MCF 10A (cell line): ENCODE data around the gene COL26A1. TPM values are rescaled to one million over a fixed set of nuclear protein-coding genes. Genes with fewer than 3 reads are reported as not detected.

Experiments used
- BruUV-seq: library from RNA; stranded (reverse); fragments of 400-500 nt; replicated peaks from 2 replicates; lab custom pipeline; 2021; lab: Mats Ljungman, UMichigan
- CTCF ChIA-PET: fragments of 300-600 bp; sonication (Branson Sonifier 250); formaldehyde crosslinking; extraction: SDS; loops from one replicate; lab custom pipeline; 2021; ENCODE audit warnings: antibody characterized with exemption, inconsistent platforms; lab: Yijun Ruan, JAX
- POLR2A ChIA-PET: fragments of 300-600, 350-650 bp; sonication (Branson Sonifier 250); formaldehyde crosslinking; extraction: SDS; loops from one replicate; lab custom pipeline; 2020; ENCODE audit warnings: antibody characterized with exemption, inconsistent platforms; lab: Yijun Ruan, JAX
- DNase-seq: peaks from one replicate; pipeline ENCODE4 v3.0.0-alpha.2; 2018; ENCODE audit not compliant: unreplicated experiment
- H3K27ac Mint-ChIP-seq: one replicate; pipeline ENCODE4 v1.8.0; 2022; ENCODE audit warnings: mild to moderate bottlenecking, low read depth, mixed read lengths; ENCODE audit not compliant: unreplicated experiment
- H3K27me3 Mint-ChIP-seq: one replicate; pipeline ENCODE4 v1.8.0; 2022; ENCODE audit warnings: mixed read lengths; ENCODE audit not compliant: insufficient read depth, unreplicated experiment
- H3K36me3 Mint-ChIP-seq: one replicate; pipeline ENCODE4 v1.8.0; 2022; ENCODE audit warnings: mild to moderate bottlenecking, moderate library complexity, mixed read lengths; ENCODE audit not compliant: insufficient read depth, unreplicated experiment
- H3K4me1 Mint-ChIP-seq: one replicate; pipeline ENCODE4 v1.8.0; 2022; ENCODE audit warnings: mixed read lengths; ENCODE audit not compliant: insufficient read depth, unreplicated experiment
- H3K4me3 Mint-ChIP-seq: one replicate; pipeline ENCODE4 v1.8.0; 2022; ENCODE audit warnings: mild to moderate bottlenecking, moderate library complexity, mixed read lengths; ENCODE audit not compliant: unreplicated experiment
- H3K9me3 Mint-ChIP-seq: one replicate; pipeline ENCODE4 v1.8.0; 2022; ENCODE audit warnings: mixed read lengths; ENCODE audit not compliant: unreplicated experiment
- CTCF ChIP-seq: fragments of 200-600 bp; IDR thresholded peaks from one replicate; pipeline ENCODE4 v1.8.0; 2022; ENCODE audit warnings: antibody characterized with exemption, mild to moderate bottlenecking; ENCODE audit not compliant: unreplicated experiment
- intact Hi-C: fragments of 100-400 bp; cut with micrococcal nuclease; formaldehyde crosslinking; loops from 2 replicates; pipeline ENCODE4 v1.14.1; 2022
- total RNA-seq: library from RNA; stranded (reverse); gene quantifications from 2 replicates; pipeline ENCODE4 v1.2.3, GENCODE V29; 2022

The COL26A1 gene
- total RNA-seq, 1 experiment from 2014 or later, result not detected

- intact Hi-C loops, result no loop called here
- Mint-ChIP-seq H3K9me3 (peaks cover 9% of the 10 kb centered on the region), H3K4me3 (no peak overlapping the region), H3K4me1 (peaks cover 6% of the 10 kb centered on the region), H3K27ac (no peak overlapping the region), H3K27me3 (no peaks in the 10 kb centered on the region), H3K36me3 (no peaks in the 10 kb centered on the region)
- TF ChIP-seq CTCF, result no peak
- DNase-seq, result no peak
- BruUV-seq, result no TSS peak
- POLR2A ChIA-PET, result no interaction called here
- CTCF ChIA-PET, result interaction anchor here (1.6 kb wide), 1 partner anchor 10 kb away, joined by 3 read pairs; the partner anchor contains the start of gene COL26A1
These were observed 9.8 kb upstream of the COL26A1 start for GRCh38 chr7:101352920-101353308.

GRCh38 chr7:101357433-101357832, 5.2 kb upstream of the COL26A1 start:
- TF ChIP-seq CTCF, result no peak
- CTCF ChIA-PET, result interaction anchor here (0.6 kb wide), 1 partner anchor 145 kb away, joined by 3 read pairs; no protein-coding TSS in a partner anchor

GRCh38 chr7:101363196-101363733, 590 bp downstream of the COL26A1 start:
- intact Hi-C loops, result loop anchor here (5.0 kb wide), 4 partner anchors 79 to 909 kb away; no protein-coding TSS in a partner anchor
- DNase-seq, result no peak
- Mint-ChIP-seq H3K4me1 (no peaks in the 10 kb centered on the region), H3K27ac (no peak overlapping the region), H3K4me3 (no peak overlapping the region), H3K36me3 (no peaks in the 10 kb centered on the region), H3K9me3 (no peaks in the 10 kb centered on the region), H3K27me3 (no peaks in the 10 kb centered on the region)
- CTCF ChIA-PET, result interaction anchor here (0.8 kb wide), 1 partner anchor 156 kb away, joined by 3 read pairs; no protein-coding TSS in a partner anchor
- no TSS peak for BruUV-seq
- POLR2A ChIA-PET, result interaction anchor here (0.6 kb wide), 1 partner anchor 1023 kb away, joined by 3 read pairs; no protein-coding TSS in a partner anchor
- no peak for TF ChIP-seq CTCF

More at GRCh38 chr7:101357433-101357832, 5.2 kb upstream of the COL26A1 start:
- intact Hi-C loops, result no loop called here
- H3K27me3 Mint-ChIP-seq, result no peaks in the 10 kb centered on the region
- POLR2A ChIA-PET, result no interaction called here
- H3K27ac Mint-ChIP-seq, result no peak overlapping the region
- DNase-seq, result no peak
- no peaks in the 10 kb centered on the region for H3K36me3 Mint-ChIP-seq
- H3K9me3 Mint-ChIP-seq, result no peaks in the 10 kb centered on the region
- peaks cover 3% of the 10 kb centered on the region for H3K4me1 Mint-ChIP-seq
- H3K4me3 Mint-ChIP-seq, result no peak overlapping the region
- no TSS peak for BruUV-seq

GRCh38 chr7:101363734-101364374, 1.2 kb downstream of the COL26A1 start:
- ChIA-PET CTCF (interaction anchor here (0.5 to 2.0 kb wide), 32 partner anchors 9 to 1748 kb away, joined by 3 to 24 read pairs (median 4); no protein-coding TSS in a partner anchor), POLR2A (no interaction called here)
- peak overlapping the region; percentile 33 for H3K4me3 Mint-ChIP-seq
- no peaks in the 10 kb centered on the region for H3K27me3 Mint-ChIP-seq
- H3K36me3 Mint-ChIP-seq, result no peaks in the 10 kb centered on the region
- H3K27ac Mint-ChIP-seq, result no peak overlapping the region
- peak; percentile 63 for DNase-seq
- H3K9me3 Mint-ChIP-seq, result no peaks in the 10 kb centered on the region
- no peaks in the 10 kb centered on the region for H3K4me1 Mint-ChIP-seq
- intact Hi-C loops, result loop anchor here (5.0 kb wide), 4 partner anchors 78 to 908 kb away; no protein-coding TSS in a partner anchor
- no TSS peak for BruUV-seq
- peak; percentile 78 for TF ChIP-seq CTCF
